ENCODE data around the gene SPRR3.
"Not testable (repeated sequence)": the region's sequence is repeated elsewhere in the genome, so short reads cannot be mapped to it uniquely, and the experiment has no call there.

- TF ChIP-seq POLR2A, CTCF (IDR thresholded peaks at IDR 0.05): not testable (repeated sequence)
These were observed 20.8 kb downstream of the SPRR3 start for GRCh38 chr1:153022340-153022739.

Measured in tibial nerve (tissue), 3 donors.